Measurements from ENCODE around the gene YWHAQ. TPM values are rescaled to one million over a fixed set of nuclear protein-coding genes. Genes with fewer than 3 reads are reported as not detected.

The YWHAQ gene
- total RNA-seq, 1 donor from 2014 or later = 418 TPM

DNA sequence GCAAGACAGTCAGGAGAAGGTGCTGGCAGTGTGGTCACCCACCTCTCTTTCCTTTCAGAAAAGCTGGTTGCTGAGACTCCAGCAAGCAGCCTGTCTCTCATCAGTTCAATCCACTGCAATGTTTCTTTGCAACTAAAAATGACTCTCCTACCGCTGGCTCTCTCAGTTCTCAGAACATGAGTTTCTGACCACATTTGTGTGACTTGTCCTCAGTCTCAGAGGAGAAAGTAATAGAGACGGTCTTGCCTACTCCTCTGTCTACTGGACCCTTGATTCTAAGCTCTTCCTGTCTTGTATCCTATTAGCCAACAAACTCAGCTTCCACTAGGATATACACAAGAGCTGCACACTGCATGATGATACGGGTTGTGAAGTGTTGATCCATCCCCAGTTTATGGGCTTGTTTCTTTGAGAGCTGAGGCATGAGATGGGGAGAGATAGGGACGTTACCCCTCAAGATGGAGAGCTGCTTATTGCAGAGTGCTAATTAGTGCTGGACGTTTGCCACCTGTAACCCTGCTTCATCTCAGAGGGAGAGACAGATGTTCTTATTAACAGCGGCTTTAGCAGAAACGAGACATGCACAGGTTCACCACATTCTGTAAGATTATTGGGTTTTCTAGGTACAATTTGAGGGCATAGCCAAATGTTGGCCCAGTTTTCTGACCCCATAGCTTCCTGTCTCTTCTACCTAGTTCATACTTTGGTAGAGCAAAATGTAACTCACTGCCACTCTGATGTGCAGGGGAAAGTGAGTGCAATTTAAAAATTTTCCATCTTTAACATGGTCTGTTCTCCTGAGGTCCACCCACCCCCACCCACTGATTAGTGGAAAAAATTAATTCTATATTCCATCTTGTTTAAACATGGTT is 32.4 kb upstream of the YWHAQ start:
- no peak overlapping the region for H3K4me3 ChIP-seq (ENCODE audit: low read depth, low read length)
- TF ChIP-seq CTCF (conservative IDR thresholded peaks at IDR 0.05; ENCODE audit: low read depth, low read length) = no peak
- DNase-seq (ENCODE audit: low read depth) = no peak

DNA sequence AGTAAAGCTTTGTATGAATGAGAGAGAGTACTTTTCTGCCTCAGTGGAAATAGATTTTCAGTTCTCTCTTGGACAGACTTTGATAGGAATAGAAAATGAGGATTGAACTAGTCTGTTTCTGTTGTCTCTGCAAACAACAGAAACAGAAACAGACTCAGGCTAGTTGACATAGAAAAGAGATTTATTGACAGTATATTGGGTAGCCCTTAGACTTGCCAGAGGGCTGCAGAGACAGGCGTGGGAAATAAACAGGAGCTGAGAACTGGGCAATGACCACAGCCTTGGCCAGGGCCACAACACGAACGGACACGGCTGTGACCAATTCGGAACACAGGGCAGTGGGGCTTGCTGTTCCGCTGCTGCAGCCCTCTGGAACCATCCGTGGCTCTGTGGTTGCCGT is 30.5 kb upstream of the YWHAQ start:
- no peak for DNase-seq (ENCODE audit: low read depth)
- H3K4me3 ChIP-seq (ENCODE audit: low read depth, low read length) = no peak overlapping the region
- no peak for TF ChIP-seq CTCF (conservative IDR thresholded peaks at IDR 0.05; ENCODE audit: low read depth, low read length)

DNA sequence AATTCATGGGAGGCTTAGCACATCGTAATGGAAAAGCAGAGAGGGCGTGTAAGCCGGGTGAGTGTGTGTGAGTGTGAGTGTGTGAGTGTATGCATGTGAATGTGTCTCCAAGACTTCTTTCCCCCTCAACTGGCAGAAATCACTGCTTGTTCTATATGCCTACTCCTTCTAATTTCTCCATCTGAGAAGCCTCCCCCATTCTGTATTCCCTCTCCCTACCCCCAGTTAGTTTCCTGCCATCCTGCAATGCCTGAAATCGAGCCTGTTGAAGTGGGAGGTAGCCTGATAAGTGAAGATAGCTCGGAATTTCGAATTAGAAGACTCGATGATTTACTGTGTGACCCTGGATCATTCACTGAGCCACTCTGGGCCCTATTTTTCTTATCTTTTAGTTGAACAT is 30.0 kb upstream of the YWHAQ start:
- no peak for DNase-seq (ENCODE audit: low read depth)
- H3K4me3 ChIP-seq (ENCODE audit: low read depth, low read length) = no peak overlapping the region
- no peak for TF ChIP-seq CTCF (conservative IDR thresholded peaks at IDR 0.05; ENCODE audit: low read depth, low read length)

- DNase-seq (ENCODE audit: low read depth) = no peak
- no peak for TF ChIP-seq CTCF (conservative IDR thresholded peaks at IDR 0.05; ENCODE audit: low read depth, low read length)
- no peak overlapping the region for H3K4me3 ChIP-seq (ENCODE audit: low read depth, low read length)
Measured at GRCh38 chr2:9660154-9660553, 29.4 kb upstream of the YWHAQ start.

DNA sequence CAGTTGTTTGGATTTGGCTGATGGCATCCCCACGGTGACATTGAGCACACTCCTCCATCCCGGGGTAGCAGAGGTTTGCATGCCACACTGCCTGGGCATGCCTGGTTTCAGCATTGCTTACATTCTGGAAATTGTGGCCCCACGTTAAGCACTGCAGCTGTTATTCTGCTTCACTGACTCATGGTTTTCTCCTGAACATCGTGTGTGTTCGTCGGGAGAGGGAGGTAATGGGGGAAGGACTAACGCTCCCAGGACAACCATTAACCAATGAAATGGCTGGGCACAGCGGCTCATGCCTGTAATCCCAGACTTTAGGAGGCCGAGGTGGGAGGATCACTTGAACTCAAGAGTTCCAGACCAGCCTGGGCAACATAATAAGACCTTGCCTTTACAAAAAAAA is 28.2 kb upstream of the YWHAQ start:
- DNase-seq (ENCODE audit: low read depth) = peak; percentile 69
- no peak for TF ChIP-seq CTCF (conservative IDR thresholded peaks at IDR 0.05; ENCODE audit: low read depth, low read length)
- H3K4me3 ChIP-seq (ENCODE audit: low read depth, low read length) = no peak overlapping the region

DNA sequence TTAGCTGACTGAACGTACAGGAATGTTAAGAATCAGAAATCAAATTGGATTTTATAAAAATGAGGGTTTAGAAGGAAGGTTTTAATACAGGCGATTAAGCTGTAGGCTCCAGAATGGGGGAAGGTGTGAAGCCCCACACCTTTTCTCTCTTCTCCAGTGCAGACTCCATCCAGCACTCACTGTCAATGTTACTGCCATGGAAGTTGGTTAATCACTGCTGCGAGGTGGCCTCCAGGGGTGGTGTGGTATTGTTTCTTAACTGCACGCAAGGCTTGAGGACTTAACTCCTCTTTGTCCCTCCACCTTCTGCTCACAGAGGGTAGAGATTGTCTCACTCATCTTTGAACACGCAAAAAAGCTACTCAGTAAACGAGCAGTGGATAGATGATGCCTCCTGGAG is 26.9 kb upstream of the YWHAQ start:
- H3K4me3 ChIP-seq (ENCODE audit: low read depth, low read length) = no peak overlapping the region
- no peak for DNase-seq (ENCODE audit: low read depth)
- TF ChIP-seq CTCF (conservative IDR thresholded peaks at IDR 0.05; ENCODE audit: low read depth, low read length) = peak; percentile 9

GRCh38 chr2:9657083-9657482 is 26.3 kb upstream of the YWHAQ start:
- H3K4me3 ChIP-seq (ENCODE audit: low read depth, low read length) = no peak overlapping the region
- no peak for TF ChIP-seq CTCF (conservative IDR thresholded peaks at IDR 0.05; ENCODE audit: low read depth, low read length)
- no peak for DNase-seq (ENCODE audit: low read depth)
